NB4 (cell line): Measurements from ENCODE around the gene PMAIP1.

ENCODE experiments used
- POLR2A ChIP-seq: IDR thresholded peaks from 2 replicates; pipeline ENCODE4 v1.6.1; 2011; ENCODE audit warnings: mild to moderate bottlenecking; ENCODE audit not compliant: insufficient read length; ENCODE audit errors: extremely low read depth
- TF ChIP-seq, protein P1 (sequence below): IDR thresholded peaks from one replicate; pipeline ENCODE4 v1.5.1; 2012; ENCODE audit warnings: low read depth, low read length

DNA sequence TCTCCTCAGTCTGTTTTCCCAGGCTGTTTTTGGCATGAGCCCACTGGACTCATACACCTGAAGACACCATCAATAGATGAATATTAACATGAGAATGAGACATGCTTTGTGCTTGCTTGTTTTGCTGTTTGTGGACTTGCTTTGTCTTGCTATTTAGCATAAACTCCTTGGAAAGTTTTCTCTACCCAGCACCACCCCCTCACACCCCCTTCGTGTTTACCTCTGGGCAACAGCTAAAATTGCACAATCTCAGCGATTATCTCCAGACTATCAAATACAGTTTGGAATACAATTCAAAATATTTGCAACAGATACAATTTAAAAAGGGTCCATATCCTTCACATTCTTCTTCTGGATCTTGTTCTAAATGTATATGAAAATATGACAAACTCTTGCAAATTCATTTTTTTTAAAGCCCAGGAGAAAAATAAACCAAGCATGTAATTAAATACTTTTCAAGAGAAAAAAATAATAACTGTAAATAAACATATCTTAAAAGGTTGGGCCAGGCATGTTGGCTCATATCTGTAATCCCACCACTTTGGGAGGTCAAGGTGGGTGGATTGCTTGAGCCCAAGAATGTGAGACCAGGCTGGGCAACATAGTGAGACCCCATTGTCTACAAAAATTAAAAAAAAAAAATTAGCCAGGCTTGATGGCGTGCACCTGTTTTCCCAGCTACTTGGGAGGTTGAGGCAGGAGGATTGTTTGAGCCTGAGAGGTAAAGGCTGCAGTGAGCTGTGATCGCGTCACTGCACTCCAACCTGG is 32.3 kb upstream of the PMAIP1 start:
- TF ChIP-seq POLR2A = no peak
- TF ChIP-seq, protein P1, sequence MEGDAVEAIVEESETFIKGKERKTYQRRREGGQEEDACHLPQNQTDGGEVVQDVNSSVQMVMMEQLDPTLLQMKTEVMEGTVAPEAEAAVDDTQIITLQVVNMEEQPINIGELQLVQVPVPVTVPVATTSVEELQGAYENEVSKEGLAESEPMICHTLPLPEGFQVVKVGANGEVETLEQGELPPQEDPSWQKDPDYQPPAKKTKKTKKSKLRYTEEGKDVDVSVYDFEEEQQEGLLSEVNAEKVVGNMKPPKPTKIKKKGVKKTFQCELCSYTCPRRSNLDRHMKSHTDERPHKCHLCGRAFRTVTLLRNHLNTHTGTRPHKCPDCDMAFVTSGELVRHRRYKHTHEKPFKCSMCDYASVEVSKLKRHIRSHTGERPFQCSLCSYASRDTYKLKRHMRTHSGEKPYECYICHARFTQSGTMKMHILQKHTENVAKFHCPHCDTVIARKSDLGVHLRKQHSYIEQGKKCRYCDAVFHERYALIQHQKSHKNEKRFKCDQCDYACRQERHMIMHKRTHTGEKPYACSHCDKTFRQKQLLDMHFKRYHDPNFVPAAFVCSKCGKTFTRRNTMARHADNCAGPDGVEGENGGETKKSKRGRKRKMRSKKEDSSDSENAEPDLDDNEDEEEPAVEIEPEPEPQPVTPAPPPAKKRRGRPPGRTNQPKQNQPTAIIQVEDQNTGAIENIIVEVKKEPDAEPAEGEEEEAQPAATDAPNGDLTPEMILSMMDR = no peak
